OCI-LY1 (cell line): ENCODE measurements around the gene DUSP6.
A peak's percentile ranks its signal among the peaks of the same experiment; 100 is the strongest.

Experiments
- H2AFZ ChIP-seq: fragments of 200-600 bp; sonication (generic), shearing (Covaris generic); 2 replicates; pipeline ENCODE4 v1.6.0; 2014; ENCODE audit warnings: antibody characterized with exemption, mild to moderate bottlenecking, low read length
- H3F3A ChIP-seq: fragments of 200-600 bp; sonication (generic), shearing (Covaris generic); 2 replicates; pipeline ENCODE4 v1.6.0; 2014; ENCODE audit warnings: mild to moderate bottlenecking, antibody characterized with exemption, low read length, moderate library complexity; ENCODE audit not compliant: insufficient read depth
- H3K27ac ChIP-seq: fragments of 200-600 bp; sonication (generic); 2 replicates; pipeline ENCODE4 v1.5.1; 2014; ENCODE audit warnings: low read length, mixed run types, mild to moderate bottlenecking, low read depth; ENCODE audit not compliant: poor library complexity, severe bottlenecking
- H3K27me3 ChIP-seq: fragments of 200-600 bp; sonication (generic); 2 replicates; pipeline ENCODE4 v1.6.0; 2014; ENCODE audit warnings: antibody characterized with exemption, mild to moderate bottlenecking, low read length, moderate library complexity; ENCODE audit not compliant: insufficient read depth
- H3K36me3 ChIP-seq: fragments of 200-600 bp; sonication (generic); 2 replicates; pipeline ENCODE4 v1.6.1; 2014; ENCODE audit warnings: mild to moderate bottlenecking, antibody characterized with exemption, low read length, moderate library complexity, mixed read lengths; ENCODE audit not compliant: insufficient read depth
- H3K4me1 ChIP-seq: fragments of 200-600 bp; sonication (generic); 2 replicates; pipeline ENCODE4 v1.5.1; 2014; ENCODE audit warnings: mild to moderate bottlenecking, low read length, moderate library complexity; ENCODE audit not compliant: insufficient read depth, severe bottlenecking
- H3K4me2 ChIP-seq: fragments of 200-600 bp; sonication (generic), shearing (Covaris generic); 2 replicates; pipeline ENCODE4 v1.6.1; 2014; ENCODE audit warnings: low read length
- H3K4me3 ChIP-seq: fragments of 200-600 bp; sonication (generic); 2 replicates; pipeline ENCODE4 v1.5.1; 2014; ENCODE audit warnings: low read length, low read depth, mild to moderate bottlenecking, mixed read lengths; ENCODE audit not compliant: poor library complexity, severe bottlenecking
- H3K79me2 ChIP-seq: fragments of 200-600 bp; shearing (Covaris generic); 2 replicates; pipeline ENCODE4 v1.6.1; 2016; ENCODE audit warnings: mixed run types, low read length, mixed read lengths; ENCODE audit not compliant: insufficient read depth
- H3K9ac ChIP-seq: fragments of 200-600 bp; sonication (generic), shearing (Covaris generic); 2 replicates; pipeline ENCODE4 v1.6.1; 2014; ENCODE audit warnings: mild to moderate bottlenecking, low read length, mixed read lengths
- H3K9me2 ChIP-seq: fragments of 200-600 bp; sonication (generic), shearing (Covaris generic); 2 replicates; pipeline ENCODE4 v1.6.1; 2014; ENCODE audit warnings: low read depth, mild to moderate bottlenecking, low read length, mixed read lengths
- H3K9me3 ChIP-seq: fragments of 200-600 bp; shearing (Covaris generic); 2 replicates; pipeline ENCODE4 v1.6.1; 2014; ENCODE audit warnings: low read length, mixed read lengths
- H4K20me1 ChIP-seq: fragments of 200-600 bp; sonication (generic), shearing (Covaris generic); 2 replicates; pipeline ENCODE4 v1.6.0; 2016; ENCODE audit warnings: mild to moderate bottlenecking, low read length; ENCODE audit not compliant: insufficient read depth
- EZH2 ChIP-seq: fragments of 200-600 bp; sonication (generic), shearing (Covaris generic); IDR thresholded peaks from 2 replicates; pipeline ENCODE4 v1.8.0; 2017; ENCODE audit warnings: borderline replicate concordance, mixed run types, mild to moderate bottlenecking, antibody characterized with exemption, low read length, moderate library complexity, mixed read lengths
- TF ChIP-seq, protein P1 (sequence below): fragments of 200-600 bp; sonication (generic), shearing (Covaris generic); IDR thresholded peaks from 2 replicates; pipeline ENCODE4 v1.5.1; 2017; ENCODE audit warnings: mild to moderate bottlenecking, antibody characterized with exemption, low read length, moderate library complexity, mixed read lengths

Gene DUSP6

GRCh38 chr12:89355243-89356068 lies 3.2 kb upstream of the DUSP6 start:
- no peak for TF ChIP-seq EZH2
- TF ChIP-seq, protein P1, sequence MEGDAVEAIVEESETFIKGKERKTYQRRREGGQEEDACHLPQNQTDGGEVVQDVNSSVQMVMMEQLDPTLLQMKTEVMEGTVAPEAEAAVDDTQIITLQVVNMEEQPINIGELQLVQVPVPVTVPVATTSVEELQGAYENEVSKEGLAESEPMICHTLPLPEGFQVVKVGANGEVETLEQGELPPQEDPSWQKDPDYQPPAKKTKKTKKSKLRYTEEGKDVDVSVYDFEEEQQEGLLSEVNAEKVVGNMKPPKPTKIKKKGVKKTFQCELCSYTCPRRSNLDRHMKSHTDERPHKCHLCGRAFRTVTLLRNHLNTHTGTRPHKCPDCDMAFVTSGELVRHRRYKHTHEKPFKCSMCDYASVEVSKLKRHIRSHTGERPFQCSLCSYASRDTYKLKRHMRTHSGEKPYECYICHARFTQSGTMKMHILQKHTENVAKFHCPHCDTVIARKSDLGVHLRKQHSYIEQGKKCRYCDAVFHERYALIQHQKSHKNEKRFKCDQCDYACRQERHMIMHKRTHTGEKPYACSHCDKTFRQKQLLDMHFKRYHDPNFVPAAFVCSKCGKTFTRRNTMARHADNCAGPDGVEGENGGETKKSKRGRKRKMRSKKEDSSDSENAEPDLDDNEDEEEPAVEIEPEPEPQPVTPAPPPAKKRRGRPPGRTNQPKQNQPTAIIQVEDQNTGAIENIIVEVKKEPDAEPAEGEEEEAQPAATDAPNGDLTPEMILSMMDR, result no peak
- no peak overlapping the region for H2AFZ ChIP-seq
- no peak overlapping the region for H3K9ac ChIP-seq
- H3K9me2 ChIP-seq, result no peaks in the 10 kb centered on the region
- H4K20me1 ChIP-seq, result no peaks in the 10 kb centered on the region
- H3K79me2 ChIP-seq, result no peaks in the 10 kb centered on the region
- no peaks in the 10 kb centered on the region for H3K9me3 ChIP-seq
- no peaks in the 10 kb centered on the region for H3K36me3 ChIP-seq
- H3K27ac ChIP-seq, result no peak overlapping the region
- H3K4me1 ChIP-seq, result peaks cover 47% of the 10 kb centered on the region
- no peaks in the 10 kb centered on the region for H3F3A ChIP-seq
- H3K4me3 ChIP-seq, result no peak overlapping the region
- H3K27me3 ChIP-seq, result no peaks in the 10 kb centered on the region
- H3K4me2 ChIP-seq, result peak overlapping the region; percentile 84; the same call in 1 of the 2 replicates

DNA sequence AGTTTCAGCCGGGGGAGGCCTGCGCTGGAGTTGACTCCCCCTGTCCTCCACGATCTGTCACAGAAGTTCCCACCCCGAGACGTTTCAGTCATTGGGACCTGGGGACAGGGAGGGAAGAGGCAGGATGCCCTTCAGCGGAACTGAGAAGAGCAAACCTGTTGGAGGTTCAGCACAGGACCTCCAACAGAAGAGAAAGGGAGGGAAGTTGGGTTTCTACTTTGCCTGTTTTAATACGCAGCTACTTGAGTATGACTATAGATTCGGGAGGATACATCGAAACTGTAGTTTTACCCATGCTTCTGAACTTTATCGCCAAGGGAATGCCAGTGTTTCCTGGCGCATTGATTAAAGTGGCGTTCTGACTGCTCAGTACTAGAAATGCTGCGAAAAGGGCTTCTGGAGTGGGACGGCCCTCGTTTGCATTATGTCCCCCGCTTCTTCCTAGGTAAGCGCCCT lies 2.3 kb upstream of the DUSP6 start:
- peaks cover 54% of the 10 kb centered on the region for H3K4me1 ChIP-seq
- H4K20me1 ChIP-seq, result no peaks in the 10 kb centered on the region
- H3K27me3 ChIP-seq, result no peaks in the 10 kb centered on the region
- H3K4me3 ChIP-seq, result peak overlapping the region; percentile 65
- H3K9me3 ChIP-seq, result no peaks in the 10 kb centered on the region
- no peaks in the 10 kb centered on the region for H3F3A ChIP-seq
- no peak overlapping the region for H2AFZ ChIP-seq
- H3K79me2 ChIP-seq, result no peaks in the 10 kb centered on the region
- H3K9me2 ChIP-seq, result no peaks in the 10 kb centered on the region
- H3K27ac ChIP-seq, result no peak overlapping the region
- H3K9ac ChIP-seq, result peak overlapping the region; percentile 58; the same call in 1 of the 2 replicates
- H3K36me3 ChIP-seq, result no peaks in the 10 kb centered on the region
- H3K4me2 ChIP-seq, result peak overlapping the region; percentile 84
- no peak for TF ChIP-seq EZH2
- TF ChIP-seq, protein P1, result no peak

- H3K4me1 ChIP-seq, result peaks cover 54% of the 10 kb centered on the region
- no peak overlapping the region for H3K27ac ChIP-seq
- no peaks in the 10 kb centered on the region for H3K27me3 ChIP-seq
Measured at GRCh38 chr12:89353823-89354611, 1.7 kb upstream of the DUSP6 start.

More at GRCh38 chr12:89353823-89354611, 1.7 kb upstream of the DUSP6 start:
- peak overlapping the region; percentile 84 for H3K4me2 ChIP-seq
- no peaks in the 10 kb centered on the region for H3K79me2 ChIP-seq
- H3K9me2 ChIP-seq, result no peaks in the 10 kb centered on the region
- no peaks in the 10 kb centered on the region for H3K9me3 ChIP-seq
- peak overlapping the region; percentile 65 for H3K4me3 ChIP-seq
- H3F3A ChIP-seq, result no peaks in the 10 kb centered on the region
- H4K20me1 ChIP-seq, result no peaks in the 10 kb centered on the region
- no peak overlapping the region for H2AFZ ChIP-seq
- TF ChIP-seq, protein P1, result no peak
- TF ChIP-seq EZH2, result no peak
- H3K36me3 ChIP-seq, result no peaks in the 10 kb centered on the region
- peak overlapping the region; percentile 58; the same call in 1 of the 2 replicates for H3K9ac ChIP-seq
